ENCODE measurements around the gene DCAKD.

DNA sequence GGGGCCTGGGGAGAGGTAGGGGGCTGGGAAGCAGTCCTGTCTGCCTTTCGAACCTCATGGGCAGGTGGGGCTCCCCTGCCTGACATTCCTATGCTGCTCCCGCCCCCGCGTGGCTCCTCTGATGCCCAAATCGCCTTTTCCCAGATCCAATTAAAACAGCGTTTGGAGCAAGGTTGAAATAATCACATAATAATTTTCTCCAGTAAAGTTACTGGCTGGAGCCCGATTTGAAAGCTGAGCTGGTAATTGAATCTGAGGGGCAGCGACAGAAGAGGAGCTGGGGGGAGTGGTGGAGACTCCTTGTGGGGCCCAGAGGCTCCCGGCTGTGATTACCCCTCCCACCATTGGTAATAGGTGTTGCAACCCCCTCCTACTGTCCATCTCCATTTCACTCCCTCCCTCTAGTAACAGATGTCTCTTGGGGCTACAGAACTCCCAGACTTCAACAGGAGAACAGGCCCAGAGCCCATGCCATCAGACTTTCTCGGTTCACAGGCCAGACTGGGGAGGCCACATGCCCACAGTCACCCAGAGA is 44.4 kb downstream of the DCAKD start:
- TF ChIP-seq EP300 (IDR thresholded peaks at IDR 0.05) (no peak), POLR2AphosphoS5 (IDR thresholded peaks at IDR 0.05) (no peak), POLR2A (IDR thresholded peaks at IDR 0.05; ENCODE audit: low read depth) (no peak)
- TF ChIP-seq, protein P1, sequence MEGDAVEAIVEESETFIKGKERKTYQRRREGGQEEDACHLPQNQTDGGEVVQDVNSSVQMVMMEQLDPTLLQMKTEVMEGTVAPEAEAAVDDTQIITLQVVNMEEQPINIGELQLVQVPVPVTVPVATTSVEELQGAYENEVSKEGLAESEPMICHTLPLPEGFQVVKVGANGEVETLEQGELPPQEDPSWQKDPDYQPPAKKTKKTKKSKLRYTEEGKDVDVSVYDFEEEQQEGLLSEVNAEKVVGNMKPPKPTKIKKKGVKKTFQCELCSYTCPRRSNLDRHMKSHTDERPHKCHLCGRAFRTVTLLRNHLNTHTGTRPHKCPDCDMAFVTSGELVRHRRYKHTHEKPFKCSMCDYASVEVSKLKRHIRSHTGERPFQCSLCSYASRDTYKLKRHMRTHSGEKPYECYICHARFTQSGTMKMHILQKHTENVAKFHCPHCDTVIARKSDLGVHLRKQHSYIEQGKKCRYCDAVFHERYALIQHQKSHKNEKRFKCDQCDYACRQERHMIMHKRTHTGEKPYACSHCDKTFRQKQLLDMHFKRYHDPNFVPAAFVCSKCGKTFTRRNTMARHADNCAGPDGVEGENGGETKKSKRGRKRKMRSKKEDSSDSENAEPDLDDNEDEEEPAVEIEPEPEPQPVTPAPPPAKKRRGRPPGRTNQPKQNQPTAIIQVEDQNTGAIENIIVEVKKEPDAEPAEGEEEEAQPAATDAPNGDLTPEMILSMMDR (IDR thresholded peaks at IDR 0.05): peak in 2 of 3 experiments; percentile 10 to 30
